SJSA1 (cell line): ENCODE measurements around the gene AGPAT3. TPM values are rescaled to one million over a fixed set of nuclear protein-coding genes. Genes with fewer than 3 reads are reported as not detected.
A peak's percentile ranks its signal among the peaks of the same experiment; 100 is the strongest.

ENCODE experiments used
- DNase-seq, 2 experiments: peaks; one replicate each; pipeline ENCODE4 v3.0.0-alpha.2; 2015 to 2020; ENCODE audit warnings: low spot score in 2 of 2, low read depth in 1 of 2
- H3K27ac ChIP-seq: fragments of 250-450 bp; sonication (Bioruptor Pico); 2 replicates; pipeline ENCODE4 v1.5.1; 2020; ENCODE audit warnings: mild to moderate bottlenecking, moderate library complexity
- H3K27me3 ChIP-seq: fragments of 250-450 bp; sonication (Bioruptor Pico); replicated peaks from 2 replicates; pipeline ENCODE4 v1.5.1; 2020; ENCODE audit warnings: mild to moderate bottlenecking, moderate library complexity
- H3K36me3 ChIP-seq: fragments of 250-450 bp; sonication (Bioruptor Pico); 2 replicates; pipeline ENCODE4 v1.5.1; 2020; ENCODE audit warnings: mild to moderate bottlenecking
- H3K4me1 ChIP-seq: fragments of 250-450 bp; sonication (Bioruptor Pico); replicated peaks from 2 replicates; pipeline ENCODE4 v1.6.1; 2021; ENCODE audit warnings: mild to moderate bottlenecking
- H3K4me3 ChIP-seq: fragments of 250-450 bp; sonication (Bioruptor Pico); 2 replicates; pipeline ENCODE4 v1.5.1; 2020; ENCODE audit warnings: mild to moderate bottlenecking
- H3K9me3 ChIP-seq: fragments of 250-450 bp; sonication (Bioruptor Pico); replicated peaks from 2 replicates; pipeline ENCODE4 v1.5.1; 2020; ENCODE audit warnings: mild to moderate bottlenecking
- total RNA-seq: library from RNA; depleted of rRNA; stranded (reverse); fragments of >200 nt; shearing (Covaris generic); gene quantifications from 2 replicates; pipeline ENCODE4 v1.2.3, GENCODE V29; 2014

AGPAT3 gene
- total RNA-seq, 1 experiment from 2014 or later: 66.9 TPM

GRCh38 chr21:43958364-43959158, 93.5 kb downstream of the AGPAT3 start:
- DNase-seq: no peak
- H3K36me3 ChIP-seq: peaks cover 36% of the 10 kb centered on the region
- no peak overlapping the region for H3K27ac ChIP-seq
- H3K4me1 ChIP-seq: peaks cover 17% of the 10 kb centered on the region
- H3K9me3 ChIP-seq: no peaks in the 10 kb centered on the region
- H3K27me3 ChIP-seq: no peaks in the 10 kb centered on the region
- H3K4me3 ChIP-seq: no peak overlapping the region

- Histone ChIP-seq H3K9me3 (no peaks in the 10 kb centered on the region), H3K4me3 (no peak overlapping the region), H3K4me1 (peaks cover 17% of the 10 kb centered on the region), H3K27me3 (no peaks in the 10 kb centered on the region), H3K27ac (no peak overlapping the region), H3K36me3 (peaks cover 38% of the 10 kb centered on the region)
- DNase-seq: no peak
Observed at GRCh38 chr21:43959231-43960116, 94.5 kb downstream of the AGPAT3 start.

- Histone ChIP-seq H3K9me3 (no peaks in the 10 kb centered on the region), H3K27ac (no peak overlapping the region), H3K4me3 (no peak overlapping the region), H3K27me3 (no peaks in the 10 kb centered on the region), H3K4me1 (peaks cover 8% of the 10 kb centered on the region), H3K36me3 (peaks cover 38% of the 10 kb centered on the region)
- no peak for DNase-seq
Observed at GRCh38 chr21:43961382-43961909, 96.4 kb downstream of the AGPAT3 start.

GRCh38 chr21:43965911-43966585, 101.0 kb downstream of the AGPAT3 start:
- H3K9me3 ChIP-seq: no peaks in the 10 kb centered on the region
- no peak overlapping the region for H3K4me3 ChIP-seq
- H3K27ac ChIP-seq: no peak overlapping the region
- peaks cover under 1% of the 10 kb centered on the region; the same call in 1 of the 2 replicates for H3K4me1 ChIP-seq
- H3K36me3 ChIP-seq: peaks cover 52% of the 10 kb centered on the region
- DNase-seq: no peak
- H3K27me3 ChIP-seq: no peaks in the 10 kb centered on the region

- H3K36me3 ChIP-seq: peaks cover 62% of the 10 kb centered on the region
- H3K27ac ChIP-seq: no peak overlapping the region
- peaks cover 11% of the 10 kb centered on the region for H3K4me1 ChIP-seq
- H3K4me3 ChIP-seq: no peak overlapping the region
- H3K9me3 ChIP-seq: no peaks in the 10 kb centered on the region
- H3K27me3 ChIP-seq: no peaks in the 10 kb centered on the region
- DNase-seq: no peak
Observed at GRCh38 chr21:43966946-43967512, 102.0 kb downstream of the AGPAT3 start.

- DNase-seq: no peak
- H3K27me3 ChIP-seq: no peaks in the 10 kb centered on the region
- no peak overlapping the region for H3K27ac ChIP-seq
- H3K9me3 ChIP-seq: no peaks in the 10 kb centered on the region
- peaks cover 20% of the 10 kb centered on the region for H3K4me1 ChIP-seq
- no peak overlapping the region for H3K4me3 ChIP-seq
- H3K36me3 ChIP-seq: peaks cover 62% of the 10 kb centered on the region
Observed at GRCh38 chr21:43967981-43968380, 103.0 kb downstream of the AGPAT3 start.

GRCh38 chr21:43968410-43969114, 103.5 kb downstream of the AGPAT3 start:
- no peaks in the 10 kb centered on the region for H3K27me3 ChIP-seq
- no peak overlapping the region for H3K4me3 ChIP-seq
- peaks cover 26% of the 10 kb centered on the region for H3K4me1 ChIP-seq
- no peak for DNase-seq
- H3K27ac ChIP-seq: no peak overlapping the region
- H3K9me3 ChIP-seq: no peaks in the 10 kb centered on the region
- peaks cover 57% of the 10 kb centered on the region for H3K36me3 ChIP-seq

GRCh38 chr21:43969115-43969444, 104.1 kb downstream of the AGPAT3 start:
- Histone ChIP-seq H3K4me3 (no peak overlapping the region), H3K4me1 (peaks cover 31% of the 10 kb centered on the region), H3K27me3 (no peaks in the 10 kb centered on the region), H3K27ac (no peak overlapping the region), H3K36me3 (peaks cover 57% of the 10 kb centered on the region), H3K9me3 (no peaks in the 10 kb centered on the region)
- DNase-seq: no peak

- Histone ChIP-seq H3K9me3 (0 out of 2 replicates have a peak, but pooled peaks cover 4% of the 10 kb centered on the region), H3K27me3 (no peaks in the 10 kb centered on the region), H3K4me1 (peaks cover 46% of the 10 kb centered on the region), H3K4me3 (no peak overlapping the region), H3K36me3 (peaks cover 59% of the 10 kb centered on the region), H3K27ac (no peak overlapping the region)
- DNase-seq: no peak
Observed at GRCh38 chr21:43970551-43970950, 105.5 kb downstream of the AGPAT3 start.

GRCh38 chr21:43971201-43971991, 106.4 kb downstream of the AGPAT3 start:
- H3K27me3 ChIP-seq: no peaks in the 10 kb centered on the region
- H3K9me3 ChIP-seq: 0 out of 2 replicates have a peak, but pooled peaks cover 4% of the 10 kb centered on the region
- DNase-seq: no peak
- H3K27ac ChIP-seq: 0 out of 2 replicates have a peak overlapping the region, but pooled peaks have one; percentile 41
- H3K36me3 ChIP-seq: peaks cover 63% of the 10 kb centered on the region
- peaks cover 47% of the 10 kb centered on the region for H3K4me1 ChIP-seq
- H3K4me3 ChIP-seq: no peak overlapping the region

- H3K4me1 ChIP-seq: peaks cover 47% of the 10 kb centered on the region
- peaks cover 67% of the 10 kb centered on the region for H3K36me3 ChIP-seq
- no peak overlapping the region for H3K4me3 ChIP-seq
- 0 out of 2 replicates have a peak, but pooled peaks cover 4% of the 10 kb centered on the region for H3K9me3 ChIP-seq
- peak overlapping the region; percentile 41; the same call in 1 of the 2 replicates for H3K27ac ChIP-seq
- DNase-seq: no peak
- no peaks in the 10 kb centered on the region for H3K27me3 ChIP-seq
Observed at GRCh38 chr21:43971992-43972255, 106.9 kb downstream of the AGPAT3 start.

- Histone ChIP-seq H3K36me3 (peaks cover 66% of the 10 kb centered on the region), H3K27ac (peak overlapping the region; percentile 41), H3K4me1 (peaks cover 47% of the 10 kb centered on the region), H3K27me3 (no peaks in the 10 kb centered on the region), H3K9me3 (0 out of 2 replicates have a peak, but pooled peaks cover 4% of the 10 kb centered on the region), H3K4me3 (no peak overlapping the region)
- peak; percentile 92 to 93 for DNase-seq
Observed at GRCh38 chr21:43972850-43973633, 108.0 kb downstream of the AGPAT3 start.
